Liver (tissue), 3 donors: Measurements from ENCODE around the gene SPAG16.

Source experiments
- ATF3 ChIP-seq: IDR thresholded peaks from 2 replicates; pipeline ENCODE4 v1.6.1; 2016; ENCODE audit warnings: antibody characterized with exemption
- JUND ChIP-seq, 2 donors: IDR thresholded peaks; 2 replicates each; pipeline ENCODE4 v1.6.1; 2016; ENCODE audit warnings: antibody characterized with exemption in 2 of 2
- RXRA ChIP-seq, 2 donors: IDR thresholded peaks; 2 replicates each; pipeline ENCODE4 v1.6.1; 2017 to 2018; ENCODE audit warnings: antibody characterized with exemption in 2 of 2, mild to moderate bottlenecking in 1 of 2
- SP1 ChIP-seq: IDR thresholded peaks from 2 replicates; pipeline ENCODE4 v1.6.1; 2018; ENCODE audit warnings: antibody characterized with exemption, mild to moderate bottlenecking
- TAF1 ChIP-seq: conservative IDR thresholded peaks from 2 replicates; pipeline ENCODE4 v1.6.1; 2016; ENCODE audit warnings: antibody characterized with exemption, mild to moderate bottlenecking
- YY1 ChIP-seq: IDR thresholded peaks from 2 replicates; pipeline ENCODE4 v1.6.1; 2016; ENCODE audit warnings: antibody characterized with exemption, mild to moderate bottlenecking
- TF ChIP-seq, protein P1 (sequence below): fragments of 150-350 bp; IDR thresholded peaks from 2 replicates; pipeline ENCODE4 v1.5.1; 2017; ENCODE audit warnings: improper control_type of control experiment, low read depth, low read length; ENCODE audit not compliant: missing input control
- donor health status: healthy.
- donor health status: healthy.

DNA sequence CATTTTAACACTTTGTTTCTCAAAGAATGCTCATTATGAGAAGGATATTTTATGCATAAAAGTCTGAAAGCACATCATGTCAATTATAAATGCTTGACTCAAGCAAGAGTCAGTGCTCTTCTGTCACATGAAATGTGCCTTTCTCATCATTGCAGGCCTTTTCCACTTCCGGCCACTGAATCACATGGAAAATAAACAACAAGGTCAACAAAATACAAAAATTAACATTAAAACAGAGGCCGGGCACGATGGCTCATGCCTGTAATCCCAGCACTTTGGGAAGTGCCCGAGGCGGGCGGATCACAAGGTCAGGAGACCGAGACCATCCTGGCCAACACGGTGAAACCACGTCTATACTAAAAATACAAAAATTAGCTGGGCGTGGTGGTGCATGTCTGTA lies 480.6 kb downstream of the SPAG16 start:
- TF ChIP-seq, protein P1, sequence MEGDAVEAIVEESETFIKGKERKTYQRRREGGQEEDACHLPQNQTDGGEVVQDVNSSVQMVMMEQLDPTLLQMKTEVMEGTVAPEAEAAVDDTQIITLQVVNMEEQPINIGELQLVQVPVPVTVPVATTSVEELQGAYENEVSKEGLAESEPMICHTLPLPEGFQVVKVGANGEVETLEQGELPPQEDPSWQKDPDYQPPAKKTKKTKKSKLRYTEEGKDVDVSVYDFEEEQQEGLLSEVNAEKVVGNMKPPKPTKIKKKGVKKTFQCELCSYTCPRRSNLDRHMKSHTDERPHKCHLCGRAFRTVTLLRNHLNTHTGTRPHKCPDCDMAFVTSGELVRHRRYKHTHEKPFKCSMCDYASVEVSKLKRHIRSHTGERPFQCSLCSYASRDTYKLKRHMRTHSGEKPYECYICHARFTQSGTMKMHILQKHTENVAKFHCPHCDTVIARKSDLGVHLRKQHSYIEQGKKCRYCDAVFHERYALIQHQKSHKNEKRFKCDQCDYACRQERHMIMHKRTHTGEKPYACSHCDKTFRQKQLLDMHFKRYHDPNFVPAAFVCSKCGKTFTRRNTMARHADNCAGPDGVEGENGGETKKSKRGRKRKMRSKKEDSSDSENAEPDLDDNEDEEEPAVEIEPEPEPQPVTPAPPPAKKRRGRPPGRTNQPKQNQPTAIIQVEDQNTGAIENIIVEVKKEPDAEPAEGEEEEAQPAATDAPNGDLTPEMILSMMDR: no peak
- no peak for TF ChIP-seq ATF3
- TF ChIP-seq SP1: no peak
- no peak for TF ChIP-seq TAF1
- no peak for TF ChIP-seq RXRA (IDR thresholded peaks at IDR 0.05)
- TF ChIP-seq JUND (IDR thresholded peaks at IDR 0.05): no peak
- no peak for TF ChIP-seq YY1
